GM19239 (cell line): Measurements from ENCODE around the gene RUNX2.
"Not testable (repeated sequence)": the region's sequence is repeated elsewhere in the genome, so short reads cannot be mapped to it uniquely, and the experiment has no call there.

Experiments
- DNase-seq: peaks from one replicate; pipeline ENCODE4 v3.0.0; 2011; ENCODE audit warnings: low spot score; ENCODE audit not compliant: insufficient read length
- FAIRE-seq: peaks from 2 replicates; lab custom pipeline; 2011; peaks lifted over from hg19 to GRCh38; lab: Jason Lieb, UNC

RUNX2 gene

GRCh38 chr6:45653117-45653883 is 325.2 kb downstream of the RUNX2 start:
- DNase-seq (no peak), FAIRE-seq (no peak)

- FAIRE-seq (no peak), DNase-seq (no peak)
Observed at GRCh38 chr6:45654673-45655072, 326.5 kb downstream of the RUNX2 start.

GRCh38 chr6:45655745-45656476 is 327.8 kb downstream of the RUNX2 start:
- FAIRE-seq (no peak), DNase-seq (no peak)

- FAIRE-seq (no peak), DNase-seq (no peak)
Observed at GRCh38 chr6:45657226-45657625, 329.1 kb downstream of the RUNX2 start.

- FAIRE-seq (no peak), DNase-seq (no peak)
Observed at GRCh38 chr6:45658400-45658799, 330.3 kb downstream of the RUNX2 start.

GRCh38 chr6:45658958-45659357 is 330.8 kb downstream of the RUNX2 start:
- DNase-seq, result no peak
- no peak for FAIRE-seq

GRCh38 chr6:45661661-45662060 is 333.5 kb downstream of the RUNX2 start:
- FAIRE-seq, result no peak
- DNase-seq, result no peak

- no peak for FAIRE-seq
- no peak for DNase-seq
Observed at GRCh38 chr6:45663251-45664221, 335.4 kb downstream of the RUNX2 start.

- no peak for FAIRE-seq
- DNase-seq, result no peak
Observed at GRCh38 chr6:45664707-45665106, 336.6 kb downstream of the RUNX2 start.

GRCh38 chr6:45665859-45666258 is 337.7 kb downstream of the RUNX2 start:
- FAIRE-seq (no peak), DNase-seq (no peak)

- FAIRE-seq (no peak), DNase-seq (no peak)
Observed at GRCh38 chr6:45666846-45667245, 338.7 kb downstream of the RUNX2 start.

- no peak for DNase-seq
- FAIRE-seq, result no peak
Observed at GRCh38 chr6:45667300-45667699, 339.2 kb downstream of the RUNX2 start.

GRCh38 chr6:45667766-45668165 is 339.6 kb downstream of the RUNX2 start:
- DNase-seq (no peak), FAIRE-seq (no peak)

- FAIRE-seq, result no peak
- no peak for DNase-seq
Observed at GRCh38 chr6:45668705-45669104, 340.6 kb downstream of the RUNX2 start.

GRCh38 chr6:45673167-45673566 is 345.0 kb downstream of the RUNX2 start:
- not testable (repeated sequence) for DNase-seq, FAIRE-seq

GRCh38 chr6:45675166-45675565 is 347.0 kb downstream of the RUNX2 start:
- not testable (repeated sequence) for FAIRE-seq, DNase-seq

GRCh38 chr6:45675634-45676033 is 347.5 kb downstream of the RUNX2 start:
- no peak for FAIRE-seq
- no peak for DNase-seq

GRCh38 chr6:45676380-45676779 is 348.2 kb downstream of the RUNX2 start:
- DNase-seq, result no peak
- no peak for FAIRE-seq

- DNase-seq (peak; percentile 53), FAIRE-seq (peak; percentile 92)
Observed at GRCh38 chr6:45677381-45678284, 349.5 kb downstream of the RUNX2 start.

- FAIRE-seq (peak; percentile 66), DNase-seq (no peak)
Observed at GRCh38 chr6:45678285-45678607, 350.1 kb downstream of the RUNX2 start.
